Right lobe of liver (tissue), 6 donors: ENCODE measurements around the gene SEMA3C. TPM values are rescaled to one million over a fixed set of nuclear protein-coding genes. Genes with fewer than 3 reads are reported as not detected.

Experiments
- ATAC-seq, 4 donors: fragments of 200-7000 bp; cut with Tn5 transposase; one replicate each; pipeline ENCODE4 v1.9.1; 2020; ENCODE audit warnings: mild to moderate bottlenecking in 4 of 4, moderate library complexity in 4 of 4
- DNase-seq, 3 donors: peaks; one replicate each; pipeline ENCODE4 v3.0.0-alpha.2; 2020
- H3K27ac ChIP-seq, 3 donors: fragments of 200-600 bp; one replicate each; pipeline ENCODE4 v1.8.0; 2022
- H3K27me3 ChIP-seq, 2 donors: fragments of 200-600 bp; one replicate each; pipeline ENCODE4 v1.8.0; 2022
- H3K36me3 ChIP-seq, 4 donors: fragments of 200-600 bp; sonication (generic) in 1 of 4; one replicate each; pipeline versions ENCODE4 v1.5.1 to v1.8.0; 2017 to 2022; ENCODE audit warnings: control low read depth in 1 of 4
- H3K4me1 ChIP-seq, 4 donors: fragments of 200-600 bp; sonication (generic) in 1 of 4; one replicate each; pipeline versions ENCODE4 v1.5.1 to v1.8.0; 2017 to 2022; ENCODE audit warnings: control low read depth in 1 of 4
- H3K4me3 ChIP-seq, 3 donors: fragments of 200-600 bp; one replicate each; pipeline ENCODE4 v1.8.0; 2022
- H3K9me3 ChIP-seq, 4 donors: fragments of 200-600 bp; sonication (generic) in 1 of 4; one replicate each; pipeline versions ENCODE4 v1.5.1 to v1.8.0; 2017 to 2022; ENCODE audit warnings: control low read depth in 1 of 4
- CTCF ChIP-seq, 4 donors: fragments of 200-600 bp in 3 of 4; fragments of 450-650 bp in 1 of 4; IDR thresholded peaks; one replicate each; pipeline versions ENCODE4 v1.5.1 to v1.8.0; 2016 to 2022; ENCODE audit warnings: antibody characterized with exemption in 4 of 4, mild to moderate bottlenecking in 2 of 4
- POLR2A ChIP-seq: fragments of 450-650 bp; IDR thresholded peaks from one replicate; pipeline ENCODE4 v1.6.1; 2017; ENCODE audit warnings: antibody characterized with exemption, mild to moderate bottlenecking
- WGBS: methylation state at CpG from one replicate; pipeline ENCODE4 v1.1.6; 2018; ENCODE audit warnings: low coverage, low lambda C conversion rate; ENCODE audit not compliant: insufficient coverage; ENCODE audit errors: missing lambda C conversion rate; 5-methylcytosine and 5-hydroxymethylcytosine counted together
- intact Hi-C, 2 donors: fragments of 100-400 bp; cut with DNase I; formaldehyde crosslinking; loops; one replicate each; pipeline versions ENCODE4 v1.11.2 to v1.14.1; 2022
- total RNA-seq, 6 experiments: library from RNA; depleted of rRNA in 2 of 6; stranded (reverse); fragments of >200 nt in 2 of 6; fragmentation: NEBNext Ultra II Directional in 3 of 6; extraction: Animal tissue kit (Norgen Biotek cat#: 25700) in 3 of 6; gene quantifications; one replicate each; pipeline versions ENCODE4 v1.1.0 to v1.2.4, GENCODE V29; 2016 to 2023
- donor health status: DM: no; HTN: yes; CAD: no.
- donor health status: DM: no; HTN: no; CAD: no.
- donor health status: DM: no; HTN: no; CAD: no.
- donor health status: DM: no; HTN: yes; CAD: no.
- donor health status: DM: no; HTN: yes; CAD: no.

Gene SEMA3C
- total RNA-seq, 6 experiments from 2014 or later = 0.23 to 1.3 (median 0.53) TPM

DNA sequence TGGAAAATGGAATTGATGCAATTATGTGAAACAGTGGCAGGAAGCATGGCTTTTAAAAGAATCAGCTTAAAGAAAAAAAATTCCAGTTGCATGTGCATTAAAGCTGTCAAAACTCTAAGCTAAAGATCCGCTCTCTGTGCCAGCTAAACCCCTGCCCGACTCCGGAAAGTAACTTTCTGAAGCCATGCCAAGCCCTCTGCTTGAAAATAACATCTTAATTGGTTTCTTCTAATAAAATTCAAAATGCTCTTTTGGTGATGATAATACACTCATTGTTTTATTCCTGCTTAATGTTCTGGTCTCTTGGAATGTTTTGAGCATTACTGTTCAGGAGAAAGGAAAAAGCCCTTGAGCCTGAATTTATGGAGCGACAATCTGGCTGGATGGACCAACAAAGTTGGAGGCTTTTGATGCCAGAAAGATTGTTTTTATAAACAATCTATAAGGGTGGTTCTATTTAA is 11.7 kb downstream of the SEMA3C start:
- H3K4me3 ChIP-seq = no peak overlapping the region
- no peak for DNase-seq
- H3K9me3 ChIP-seq = no peaks in the 10 kb centered on the region
- H3K27me3 ChIP-seq = no peaks in the 10 kb centered on the region
- H3K27ac ChIP-seq = no peak overlapping the region
- no peaks in the 10 kb centered on the region for H3K36me3 ChIP-seq
- WGBS = 75% methylated on average over 4 of the region's 4 CpGs
- H3K4me1 ChIP-seq = no peaks in the 10 kb centered on the region
- TF ChIP-seq POLR2A (no peak), CTCF (IDR thresholded peaks at IDR 0.05) (no peak)
- intact Hi-C loops = no loop called here
- ATAC-seq = no peak

DNA sequence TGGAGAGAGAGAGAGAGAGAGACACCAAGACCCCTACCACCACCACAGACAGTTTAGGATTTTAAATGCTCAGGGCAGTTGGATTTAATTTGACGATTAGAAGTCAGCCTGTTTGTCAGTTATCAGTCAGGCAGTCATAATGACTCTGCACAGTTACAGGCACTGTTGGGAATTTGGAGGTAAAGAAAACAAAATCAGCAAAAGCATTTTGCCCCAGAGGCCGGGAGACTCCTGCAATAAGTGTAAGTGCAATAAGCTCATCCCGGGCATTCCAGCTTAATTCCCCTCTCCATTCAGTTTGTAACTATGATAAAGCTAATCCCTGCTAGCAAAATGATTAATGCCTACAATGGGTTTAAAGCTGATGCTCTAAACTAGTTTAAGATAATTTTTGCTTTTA is 13.5 kb downstream of the SEMA3C start:
- no peak for TF ChIP-seq CTCF (IDR thresholded peaks at IDR 0.05)
- no peak for TF ChIP-seq POLR2A
- ATAC-seq (no peak), DNase-seq (no peak)
- Histone ChIP-seq H3K4me1 (no peaks in the 10 kb centered on the region), H3K27me3 (no peaks in the 10 kb centered on the region), H3K9me3 (no peaks in the 10 kb centered on the region), H3K4me3 (no peak overlapping the region), H3K36me3 (no peaks in the 10 kb centered on the region), H3K27ac (no peak overlapping the region)
- intact Hi-C loops = no loop called here
- 51% methylated on average over 3 of the region's 3 CpGs for WGBS

DNA sequence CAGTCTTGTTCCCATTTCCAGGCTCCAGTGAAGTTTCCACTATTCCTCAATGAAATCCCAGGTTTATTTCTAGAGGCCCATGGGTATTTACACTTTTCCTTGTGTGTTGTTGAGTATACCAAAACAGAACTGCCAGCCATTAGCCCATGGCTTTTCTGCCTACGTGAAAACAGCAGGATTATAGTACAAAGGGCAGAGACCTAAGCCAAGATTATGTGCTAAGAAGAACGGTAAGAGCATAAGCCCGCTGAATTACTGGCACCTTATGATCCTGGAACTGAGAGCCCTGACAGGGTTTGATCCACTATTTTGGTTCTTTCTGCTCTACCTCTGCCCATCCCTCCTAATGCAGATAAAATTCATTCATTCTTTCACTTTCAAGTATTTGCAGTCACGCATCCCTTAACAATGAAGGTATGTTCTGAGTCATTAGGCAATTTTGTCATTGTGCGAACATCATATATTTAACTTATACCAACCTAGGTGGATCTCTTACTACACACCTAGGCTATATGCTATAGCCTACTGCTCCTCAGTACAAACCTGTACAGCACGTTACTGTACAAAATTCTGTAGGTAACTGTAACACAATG is 16.0 kb downstream of the SEMA3C start:
- no peaks in the 10 kb centered on the region for H3K4me1 ChIP-seq
- no peaks in the 10 kb centered on the region for H3K36me3 ChIP-seq
- no peak for ATAC-seq
- 76% methylated on average over 6 of the region's 6 CpGs for WGBS
- no peak for DNase-seq
- no peak overlapping the region for H3K27ac ChIP-seq
- no peaks in the 10 kb centered on the region for H3K27me3 ChIP-seq
- TF ChIP-seq POLR2A (no peak), CTCF (IDR thresholded peaks at IDR 0.05) (no peak)
- H3K9me3 ChIP-seq = no peaks in the 10 kb centered on the region
- intact Hi-C loops = no loop called here
- no peak overlapping the region for H3K4me3 ChIP-seq

DNA sequence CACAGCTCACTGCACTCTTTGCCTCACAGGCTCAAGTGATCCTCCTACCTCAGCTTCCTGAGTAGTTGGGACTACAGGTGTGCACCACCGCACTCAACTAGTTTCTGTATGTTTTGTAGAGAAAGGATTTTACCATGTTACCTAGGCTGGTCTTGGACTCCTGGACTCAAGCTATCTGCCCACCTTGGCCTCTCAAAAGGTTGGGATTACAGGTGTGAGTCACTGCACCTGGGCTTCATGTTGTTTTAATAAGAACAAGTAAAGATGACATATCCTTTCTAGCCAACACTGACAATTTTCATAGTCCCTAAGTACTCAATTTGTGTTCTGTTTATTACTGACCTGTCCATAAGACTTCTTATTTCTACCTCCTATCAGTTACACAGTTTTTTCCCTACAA is 16.8 kb downstream of the SEMA3C start:
- no peak overlapping the region for H3K4me3 ChIP-seq
- H3K9me3 ChIP-seq = no peaks in the 10 kb centered on the region
- H3K4me1 ChIP-seq = no peaks in the 10 kb centered on the region
- 100% methylated on average over 1 of the region's 1 CpG for WGBS
- no peak overlapping the region for H3K27ac ChIP-seq
- DNase-seq (no peak), ATAC-seq (no peak)
- TF ChIP-seq POLR2A (no peak), CTCF (IDR thresholded peaks at IDR 0.05) (no peak)
- no peaks in the 10 kb centered on the region for H3K27me3 ChIP-seq
- intact Hi-C loops = no loop called here
- H3K36me3 ChIP-seq = no peaks in the 10 kb centered on the region
